ENCODE data around the gene GNL3.

Gene GNL3

GRCh38 chr3:52649461-52650210 is 36.2 kb upstream of the GNL3 start:
- Histone ChIP-seq H3K79me2 (ENCODE audit: insufficient read depth, low read length) (no peaks in the 10 kb centered on the region; the same call in 1 of the 2 replicates), H3K36me3 (ENCODE audit: insufficient read depth, low read length) (peaks cover 93% of the 10 kb centered on the region), H3K27ac (ENCODE audit: low read length) (no peak overlapping the region), H3K9me3 (ENCODE audit: insufficient read depth, low read length, severe bottlenecking) (no peaks in the 10 kb centered on the region), H3K27me3 (ENCODE audit: insufficient read depth, low read length, poor library complexity) (no peaks in the 10 kb centered on the region), H2AFZ (ENCODE audit: low read depth, low read length) (no peak overlapping the region), H4K20me1 (ENCODE audit: insufficient read depth, low read length) (no peaks in the 10 kb centered on the region; the same call in 1 of the 2 replicates), H3K4me3 (ENCODE audit: low read depth in 1 of 2, low read length in 2 of 2) (no peak overlapping the region), H3K4me1 (ENCODE audit: insufficient read depth, low read length) (no peaks in the 10 kb centered on the region), H3K4me2 (ENCODE audit: insufficient read depth, low read length) (no peak overlapping the region), H3K9ac (ENCODE audit: low read depth, low read length) (no peak overlapping the region)
- DNase-seq (no peak), ATAC-seq (ENCODE audit: insufficient read depth, low read depth) (no peak)
- TF ChIP-seq EZH2 (IDR thresholded peaks at IDR 0.05; ENCODE audit: borderline replicate concordance, low read depth, low read length, severe bottlenecking) = no peak
- TF ChIP-seq, protein P1, sequence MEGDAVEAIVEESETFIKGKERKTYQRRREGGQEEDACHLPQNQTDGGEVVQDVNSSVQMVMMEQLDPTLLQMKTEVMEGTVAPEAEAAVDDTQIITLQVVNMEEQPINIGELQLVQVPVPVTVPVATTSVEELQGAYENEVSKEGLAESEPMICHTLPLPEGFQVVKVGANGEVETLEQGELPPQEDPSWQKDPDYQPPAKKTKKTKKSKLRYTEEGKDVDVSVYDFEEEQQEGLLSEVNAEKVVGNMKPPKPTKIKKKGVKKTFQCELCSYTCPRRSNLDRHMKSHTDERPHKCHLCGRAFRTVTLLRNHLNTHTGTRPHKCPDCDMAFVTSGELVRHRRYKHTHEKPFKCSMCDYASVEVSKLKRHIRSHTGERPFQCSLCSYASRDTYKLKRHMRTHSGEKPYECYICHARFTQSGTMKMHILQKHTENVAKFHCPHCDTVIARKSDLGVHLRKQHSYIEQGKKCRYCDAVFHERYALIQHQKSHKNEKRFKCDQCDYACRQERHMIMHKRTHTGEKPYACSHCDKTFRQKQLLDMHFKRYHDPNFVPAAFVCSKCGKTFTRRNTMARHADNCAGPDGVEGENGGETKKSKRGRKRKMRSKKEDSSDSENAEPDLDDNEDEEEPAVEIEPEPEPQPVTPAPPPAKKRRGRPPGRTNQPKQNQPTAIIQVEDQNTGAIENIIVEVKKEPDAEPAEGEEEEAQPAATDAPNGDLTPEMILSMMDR (IDR thresholded peaks at IDR 0.05; ENCODE audit: borderline replicate concordance, extremely low read depth, low read length, poor library complexity, severe bottlenecking) = no peak

- DNase-seq (no peak), ATAC-seq (ENCODE audit: insufficient read depth, low read depth) (no peak)
- Histone ChIP-seq H3K27ac (ENCODE audit: low read length) (no peak overlapping the region), H3K9ac (ENCODE audit: low read depth, low read length) (no peak overlapping the region), H3K27me3 (ENCODE audit: insufficient read depth, low read length, poor library complexity) (no peaks in the 10 kb centered on the region), H3K36me3 (ENCODE audit: insufficient read depth, low read length) (peaks cover 93% of the 10 kb centered on the region), H3K79me2 (ENCODE audit: insufficient read depth, low read length) (no peaks in the 10 kb centered on the region; the same call in 1 of the 2 replicates), H3K4me2 (ENCODE audit: insufficient read depth, low read length) (no peak overlapping the region), H3K9me3 (ENCODE audit: insufficient read depth, low read length, severe bottlenecking) (no peaks in the 10 kb centered on the region), H3K4me1 (ENCODE audit: insufficient read depth, low read length) (no peaks in the 10 kb centered on the region), H2AFZ (ENCODE audit: low read depth, low read length) (no peak overlapping the region), H3K4me3 (ENCODE audit: low read depth in 1 of 2, low read length in 2 of 2) (no peak overlapping the region), H4K20me1 (ENCODE audit: insufficient read depth, low read length) (no peaks in the 10 kb centered on the region; the same call in 1 of the 2 replicates)
- TF ChIP-seq, protein P1 (IDR thresholded peaks at IDR 0.05; ENCODE audit: borderline replicate concordance, extremely low read depth, low read length, poor library complexity, severe bottlenecking) = no peak
- no peak for TF ChIP-seq EZH2 (IDR thresholded peaks at IDR 0.05; ENCODE audit: borderline replicate concordance, low read depth, low read length, severe bottlenecking)
These were observed 35.4 kb upstream of the GNL3 start for GRCh38 chr3:52650439-52650838.

- Histone ChIP-seq H3K27me3 (ENCODE audit: insufficient read depth, low read length, poor library complexity) (no peaks in the 10 kb centered on the region), H3K4me2 (ENCODE audit: insufficient read depth, low read length) (no peak overlapping the region), H3K9ac (ENCODE audit: low read depth, low read length) (no peak overlapping the region), H2AFZ (ENCODE audit: low read depth, low read length) (no peak overlapping the region), H3K4me3 (ENCODE audit: low read depth in 1 of 2, low read length in 2 of 2) (no peak overlapping the region), H3K9me3 (ENCODE audit: insufficient read depth, low read length, severe bottlenecking) (no peaks in the 10 kb centered on the region), H3K27ac (ENCODE audit: low read length) (no peak overlapping the region), H3K36me3 (ENCODE audit: insufficient read depth, low read length) (peaks cover 93% of the 10 kb centered on the region), H4K20me1 (ENCODE audit: insufficient read depth, low read length) (no peaks in the 10 kb centered on the region; the same call in 1 of the 2 replicates), H3K79me2 (ENCODE audit: insufficient read depth, low read length) (no peaks in the 10 kb centered on the region; the same call in 1 of the 2 replicates), H3K4me1 (ENCODE audit: insufficient read depth, low read length) (no peaks in the 10 kb centered on the region)
- ATAC-seq (ENCODE audit: insufficient read depth, low read depth) (no peak), DNase-seq (no peak)
- TF ChIP-seq, protein P1 (IDR thresholded peaks at IDR 0.05; ENCODE audit: borderline replicate concordance, extremely low read depth, low read length, poor library complexity, severe bottlenecking) = no peak
- TF ChIP-seq EZH2 (IDR thresholded peaks at IDR 0.05; ENCODE audit: borderline replicate concordance, low read depth, low read length, severe bottlenecking) = no peak
These were observed 34.2 kb upstream of the GNL3 start for GRCh38 chr3:52651592-52651991.
